ENCODE results near the gene GIMAP6. TPM values are rescaled to one million over a fixed set of nuclear protein-coding genes. Genes with fewer than 3 reads are reported as not detected.

GIMAP6 gene
- total RNA-seq (2022; extraction: Qiagen RNA extraction; ENCODE audit: low read depth): not detected in 5 replicates

GRCh38 chr7:150631866-150632864, at the start of gene GIMAP6:
TSS of gene GIMAP6 (minus strand) at chr7:150632385. CDS start at chr7:150630142, 2,243 bp downstream.

Other genes starting within 250 kb of the GIMAP6 start
- gene GIMAP8, start 181.8 kb downstream of the GIMAP6 start, total RNA-seq (2022; extraction: Qiagen RNA extraction; ENCODE audit: low read depth): not detected in 5 replicates
- not detected in 5 replicates for gene GIMAP7, start 117.5 kb downstream of the GIMAP6 start, total RNA-seq (2022; extraction: Qiagen RNA extraction; ENCODE audit: low read depth)
- not detected in 5 replicates for gene GIMAP4, start 65.0 kb downstream of the GIMAP6 start, total RNA-seq (2022; extraction: Qiagen RNA extraction; ENCODE audit: low read depth)
- gene GIMAP2, start 53.3 kb upstream of the GIMAP6 start, total RNA-seq (2022; extraction: Qiagen RNA extraction; ENCODE audit: low read depth): not detected in 5 replicates
- not detected in 5 replicates for gene GIMAP1, start 84.2 kb upstream of the GIMAP6 start, total RNA-seq (2022; extraction: Qiagen RNA extraction; ENCODE audit: low read depth)
- not detected in 5 replicates for gene GIMAP5, start 105.0 kb upstream of the GIMAP6 start, total RNA-seq (2022; extraction: Qiagen RNA extraction; ENCODE audit: low read depth)
- 0.05 to 0.28 TPM in 2 of 5 replicates, not detected in the others for gene TMEM176B, start 168.0 kb upstream of the GIMAP6 start, total RNA-seq (2022; extraction: Qiagen RNA extraction; ENCODE audit: low read depth)
- gene TMEM176A, start 168.4 kb upstream of the GIMAP6 start, total RNA-seq (2022; extraction: Qiagen RNA extraction; ENCODE audit: low read depth): 0.03 to 0.15 TPM in 2 of 5 replicates, not detected in the others
- gene AOC1, start 220.1 kb upstream of the GIMAP6 start, total RNA-seq (2022; extraction: Qiagen RNA extraction; ENCODE audit: low read depth): not detected in 5 replicates

Measured in A549 treated with CpdA at 1 μM for 4 hours (cell line).